GM19438 (cell line): Measurements from ENCODE around the gene AADAT.
"Not testable (repeated sequence)": the region's sequence is repeated elsewhere in the genome, so short reads cannot be mapped to it uniquely, and the experiment has no call there.

Experiments used
- ATAC-seq: cut with Tn5 transposase; IDR thresholded peaks from one replicate; pipeline ENCODE4 v1.9.1; 2021; ENCODE audit warnings: low read depth; ENCODE audit not compliant: unreplicated experiment

Gene AADAT

DNA sequence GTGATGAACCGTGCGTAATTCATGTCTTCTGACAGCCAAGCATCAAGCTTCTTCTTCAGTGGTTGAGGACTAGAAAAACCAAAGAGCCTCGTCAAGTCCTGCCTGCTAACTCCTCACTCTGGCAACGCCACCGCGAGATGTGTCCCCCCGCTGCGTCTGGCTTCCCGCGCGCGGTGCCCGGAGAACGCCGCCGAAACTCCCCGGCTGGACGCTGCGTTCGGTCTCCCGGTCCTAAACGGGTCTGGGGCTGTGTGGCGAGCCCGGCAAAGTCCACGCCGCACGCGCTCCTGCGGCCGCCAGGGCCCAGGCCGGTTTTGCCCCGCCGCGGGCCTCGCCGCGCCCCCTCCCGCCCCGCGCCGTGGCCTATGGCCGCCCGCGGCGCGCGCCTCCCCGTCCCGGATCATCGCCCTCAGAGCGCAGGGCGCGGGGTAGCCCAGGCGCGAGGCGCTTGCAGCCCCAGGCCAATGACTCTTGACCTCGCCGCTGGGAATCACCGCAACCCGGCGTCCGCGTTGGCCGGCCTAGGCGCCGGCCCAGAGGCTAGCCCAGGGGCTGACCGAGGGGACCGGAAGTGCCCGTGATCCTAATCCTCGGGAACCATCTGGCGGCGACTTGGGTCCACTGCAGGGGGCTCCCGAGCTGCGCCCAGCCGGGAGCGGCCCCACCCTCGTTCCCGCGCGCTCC lies at the start of gene AADAT:
AADAT (minus strand) TSS at position 289 of the 684 bp plus-strand sequence; CDS start at position 23, 266 bp downstream.
- peak; percentile 90 for ATAC-seq

- ATAC-seq = peak; percentile 91
Observed at GRCh38 chr4:170138580-170139194, 48.9 kb upstream of the AADAT start.

DNA sequence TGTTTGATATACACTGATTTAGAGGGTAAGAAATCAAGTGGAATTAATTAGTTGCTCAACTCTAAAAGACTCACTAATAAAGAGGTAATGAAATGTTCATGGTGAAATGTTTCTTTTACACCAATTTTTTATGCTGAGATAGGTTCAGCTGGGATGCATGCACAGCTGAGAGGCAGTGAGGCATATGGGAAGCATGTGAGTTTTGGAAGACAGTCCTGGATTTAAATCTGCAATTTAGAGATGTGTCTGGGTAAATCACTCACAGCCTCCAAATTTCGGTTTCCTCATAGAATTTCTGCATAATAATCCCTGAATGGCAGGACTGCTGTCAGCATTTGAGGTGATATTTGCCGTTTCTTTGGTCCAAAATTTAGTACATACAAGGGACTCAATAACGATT lies 48.2 kb upstream of the AADAT start:
- no peak for ATAC-seq

GRCh38 chr4:170137466-170137865 lies 47.7 kb upstream of the AADAT start:
- ATAC-seq = no peak

DNA sequence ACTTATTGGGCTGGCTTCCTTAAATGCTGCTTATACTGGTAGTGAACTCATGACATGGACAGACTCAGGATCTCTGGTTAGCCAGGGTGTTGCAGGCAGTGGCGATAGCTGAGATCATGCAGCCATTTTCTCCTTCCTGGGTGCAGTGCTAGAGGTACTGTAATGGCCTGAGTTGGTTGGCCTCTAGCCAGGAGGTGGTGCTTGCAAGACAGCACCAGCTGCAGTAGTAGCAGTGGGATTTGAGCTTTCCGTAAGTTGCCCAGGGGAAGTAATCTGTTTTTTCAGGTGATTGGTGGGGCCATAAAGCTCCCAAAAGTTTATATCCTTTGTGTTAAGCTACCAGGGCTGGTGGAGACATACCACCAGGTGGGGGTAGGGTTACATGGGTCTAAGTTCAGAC lies 45.1 kb upstream of the AADAT start:
- no peak for ATAC-seq

DNA sequence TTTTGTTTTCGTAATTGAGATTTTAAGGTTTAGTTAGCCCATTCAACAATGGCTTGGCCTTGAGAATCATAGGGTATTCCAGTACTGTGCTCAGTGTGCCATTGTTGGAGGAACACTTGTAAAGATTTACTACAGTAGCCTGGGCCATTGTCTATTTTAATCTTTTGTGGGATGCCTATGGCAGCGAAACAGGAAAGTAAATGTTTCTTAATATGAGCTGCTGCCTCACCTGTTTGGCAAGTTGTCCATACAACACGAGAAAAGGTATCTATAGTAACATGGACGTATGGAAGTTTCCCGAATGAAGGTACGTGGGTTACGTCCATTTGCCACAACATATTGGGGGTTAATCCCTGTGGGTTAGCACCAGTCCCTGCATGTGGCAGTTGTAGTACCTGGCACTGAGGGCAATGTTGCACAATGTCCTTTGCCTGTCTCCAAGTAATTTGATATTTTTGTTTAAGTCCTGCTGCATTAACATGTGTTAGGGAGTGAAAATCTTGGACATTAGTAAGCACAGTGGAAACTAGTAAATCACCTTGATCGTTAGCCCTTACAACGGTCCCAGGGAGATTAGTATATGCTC lies 38.6 kb upstream of the AADAT start:
- no peak for ATAC-seq

DNA sequence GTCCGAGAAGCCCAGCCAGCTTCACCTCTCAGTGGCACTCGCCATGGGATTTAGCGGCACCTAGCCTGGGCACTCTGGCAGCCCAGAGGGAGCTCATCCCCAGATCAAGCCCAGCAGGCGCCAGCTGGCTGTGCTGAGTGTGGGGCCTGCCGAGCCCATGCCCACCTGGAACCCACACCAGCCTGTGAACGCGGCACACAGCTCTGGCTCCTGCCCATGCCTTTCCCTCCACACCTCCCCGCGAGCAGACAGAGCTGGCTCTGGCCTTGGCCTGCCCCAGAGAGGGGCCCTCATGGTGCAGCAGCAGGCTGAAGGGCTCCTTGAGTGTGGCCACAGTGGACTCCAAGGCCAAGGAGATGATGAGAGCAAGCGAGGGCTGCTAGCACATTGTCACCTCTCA lies 38.0 kb upstream of the AADAT start:
- no peak for ATAC-seq

DNA sequence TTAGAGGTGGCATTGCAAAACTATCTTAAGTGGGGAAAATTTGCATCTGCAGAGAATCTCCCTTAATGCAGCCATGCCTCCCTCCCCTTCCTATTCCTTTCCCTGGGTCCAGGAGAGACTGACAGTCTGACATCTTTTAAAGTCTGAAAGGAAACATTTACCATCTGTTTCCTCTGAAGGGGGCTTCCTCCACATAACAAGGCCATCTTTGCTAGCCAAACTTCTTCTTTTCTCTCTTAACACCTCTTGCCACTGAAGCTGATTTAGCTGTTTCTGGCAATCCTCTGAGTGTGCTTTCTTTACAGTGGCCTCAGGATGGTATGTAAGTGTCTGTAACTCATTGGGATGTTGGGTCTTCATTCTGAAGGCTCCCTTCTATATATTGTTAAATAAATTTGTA lies 34.6 kb upstream of the AADAT start:
- no peak for ATAC-seq

- ATAC-seq = no peak
Observed at GRCh38 chr4:170122252-170122651, 32.5 kb upstream of the AADAT start.

DNA sequence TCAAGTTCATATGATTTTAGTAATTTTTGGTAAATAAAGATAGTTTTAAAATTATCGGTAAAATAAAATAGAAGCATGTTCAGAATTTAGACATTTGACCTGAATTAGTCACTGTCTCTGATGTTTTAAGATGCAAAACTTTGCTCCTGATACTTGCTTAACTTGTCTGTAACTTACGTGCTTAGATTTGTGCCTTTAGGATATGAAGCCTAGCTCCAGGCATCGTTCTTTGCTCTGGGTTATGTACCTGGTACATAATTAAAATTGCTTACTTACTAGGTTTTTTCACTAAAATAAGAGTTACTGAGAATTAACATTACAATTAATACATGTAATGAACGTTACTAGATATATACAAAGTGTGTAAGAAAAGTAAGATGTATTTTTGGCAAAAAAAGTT lies 24.9 kb upstream of the AADAT start:
- no peak for ATAC-seq

DNA sequence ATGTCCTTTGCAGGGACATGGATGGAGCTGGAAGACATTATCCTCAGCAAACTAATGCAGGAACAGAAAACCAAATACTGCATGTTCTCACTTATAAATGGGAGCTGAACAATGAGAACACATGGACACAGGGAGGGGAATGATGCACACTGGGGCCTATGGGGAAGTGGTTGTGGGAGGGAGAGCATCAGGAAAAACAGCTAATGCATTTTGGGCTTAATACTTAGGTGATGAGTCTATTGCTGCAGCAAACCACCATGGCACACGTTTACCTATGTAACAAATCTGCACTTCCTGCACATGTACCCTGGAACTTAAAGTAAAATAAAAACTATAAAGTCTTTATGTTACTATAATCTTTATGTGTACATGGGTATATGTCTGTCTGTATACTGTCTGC lies 24.4 kb upstream of the AADAT start:
- ATAC-seq = not testable (repeated sequence)

GRCh38 chr4:170111546-170111945 lies 21.8 kb upstream of the AADAT start:
- no peak for ATAC-seq

DNA sequence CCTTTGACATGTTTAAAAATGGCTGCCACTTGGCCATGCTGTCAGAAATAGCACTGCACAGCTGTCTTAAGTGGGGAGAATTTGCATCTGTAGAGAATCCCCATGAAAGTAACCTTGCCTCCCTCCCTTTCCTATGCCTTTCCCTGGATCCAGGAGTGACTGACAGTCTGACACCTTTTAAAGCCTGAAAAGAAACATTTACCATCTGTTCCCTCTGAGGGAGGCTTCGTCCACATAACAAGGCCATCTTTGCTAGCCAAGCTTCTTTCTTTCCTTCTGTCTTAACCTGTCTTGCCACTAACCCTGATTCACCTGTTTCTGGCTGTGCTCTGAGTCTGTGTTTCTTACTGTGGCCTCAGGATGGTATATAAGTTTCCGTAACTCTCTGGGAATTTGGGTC lies 21.3 kb upstream of the AADAT start:
- ATAC-seq = no peak

DNA sequence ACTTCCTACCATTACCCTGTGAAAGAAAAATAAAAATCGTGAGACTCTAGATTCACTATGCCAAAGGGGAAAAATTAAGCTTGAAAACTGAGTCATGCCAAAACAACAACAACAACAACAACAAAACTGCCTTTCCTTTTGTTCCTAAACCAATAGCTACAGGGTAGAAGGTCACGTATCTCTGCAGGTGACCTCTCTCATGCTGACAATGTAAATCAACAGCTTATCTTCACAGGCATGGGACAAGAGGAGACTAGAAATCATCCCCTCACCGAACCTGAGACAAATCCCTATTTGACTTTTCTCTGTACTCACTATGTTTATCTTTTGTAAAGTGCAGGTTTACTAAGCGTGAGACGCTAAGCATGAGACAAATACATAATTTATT lies 20.5 kb upstream of the AADAT start:
- ATAC-seq = no peak

- ATAC-seq = no peak
Observed at GRCh38 chr4:170109586-170110284, 20.0 kb upstream of the AADAT start.

DNA sequence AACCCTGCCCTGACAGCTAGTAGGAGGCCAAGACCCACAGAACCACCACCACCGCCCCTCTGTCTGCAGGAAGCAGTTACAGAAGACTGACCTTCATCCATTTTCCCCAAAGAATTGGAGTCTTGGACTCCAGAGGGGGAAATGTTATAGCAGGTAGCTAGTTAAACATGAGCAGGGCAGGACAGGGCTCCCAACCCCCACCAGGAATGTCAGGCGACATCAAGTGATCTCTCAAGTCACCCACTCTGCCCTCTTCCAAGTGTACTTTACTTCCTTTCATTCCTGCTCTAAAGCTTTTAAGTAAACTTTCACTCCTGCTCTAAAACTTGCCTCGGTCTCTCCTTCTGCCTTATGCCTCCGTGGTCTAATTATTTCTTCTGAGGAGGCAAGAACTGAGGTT lies 17.1 kb upstream of the AADAT start:
- no peak for ATAC-seq

DNA sequence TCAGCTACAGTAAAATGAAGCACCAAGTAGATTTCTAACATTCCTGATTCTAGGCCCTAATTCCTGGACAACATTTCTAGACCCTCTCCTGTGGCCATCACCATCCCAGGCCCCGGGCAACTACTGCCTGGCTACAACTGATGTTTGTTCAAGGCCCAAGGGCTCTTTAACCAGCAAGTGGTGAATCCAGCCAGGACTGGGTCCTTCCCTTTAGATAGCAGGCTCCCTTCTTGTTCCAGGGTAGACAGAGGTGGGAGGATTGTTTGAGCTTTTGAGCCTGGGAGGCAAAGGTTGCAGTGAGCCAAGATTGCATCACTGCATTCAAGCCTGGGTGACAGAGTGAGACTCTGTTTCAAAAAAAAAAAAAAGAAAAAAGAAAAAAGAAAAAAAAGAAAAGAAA lies 12.7 kb upstream of the AADAT start:
- ATAC-seq = no peak

- not testable (repeated sequence) for ATAC-seq
Observed at GRCh38 chr4:170098171-170098570, 8.4 kb upstream of the AADAT start.

DNA sequence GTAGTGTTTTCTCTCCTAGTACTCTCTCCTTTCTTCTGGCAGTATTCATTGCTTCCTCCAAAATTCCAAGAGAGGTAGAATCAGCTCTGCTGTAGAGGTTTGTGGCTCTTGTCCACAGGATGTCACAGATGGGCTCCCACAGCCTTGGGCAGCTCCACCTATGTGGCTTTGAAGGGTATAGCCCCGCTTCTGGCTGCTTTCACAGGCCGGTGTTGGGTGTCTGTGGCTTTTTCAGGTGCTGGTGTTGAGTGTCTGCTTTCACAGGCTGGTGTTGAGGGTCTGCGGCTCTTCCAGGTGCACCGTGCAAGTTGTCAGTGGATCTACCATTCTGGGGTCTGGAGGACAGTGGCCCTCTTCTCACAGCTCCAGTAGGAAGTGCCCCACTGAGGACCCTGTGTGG lies 7.9 kb upstream of the AADAT start:
- ATAC-seq = no peak

GRCh38 chr4:170093973-170094535 lies 4.3 kb upstream of the AADAT start:
- no peak for ATAC-seq

DNA sequence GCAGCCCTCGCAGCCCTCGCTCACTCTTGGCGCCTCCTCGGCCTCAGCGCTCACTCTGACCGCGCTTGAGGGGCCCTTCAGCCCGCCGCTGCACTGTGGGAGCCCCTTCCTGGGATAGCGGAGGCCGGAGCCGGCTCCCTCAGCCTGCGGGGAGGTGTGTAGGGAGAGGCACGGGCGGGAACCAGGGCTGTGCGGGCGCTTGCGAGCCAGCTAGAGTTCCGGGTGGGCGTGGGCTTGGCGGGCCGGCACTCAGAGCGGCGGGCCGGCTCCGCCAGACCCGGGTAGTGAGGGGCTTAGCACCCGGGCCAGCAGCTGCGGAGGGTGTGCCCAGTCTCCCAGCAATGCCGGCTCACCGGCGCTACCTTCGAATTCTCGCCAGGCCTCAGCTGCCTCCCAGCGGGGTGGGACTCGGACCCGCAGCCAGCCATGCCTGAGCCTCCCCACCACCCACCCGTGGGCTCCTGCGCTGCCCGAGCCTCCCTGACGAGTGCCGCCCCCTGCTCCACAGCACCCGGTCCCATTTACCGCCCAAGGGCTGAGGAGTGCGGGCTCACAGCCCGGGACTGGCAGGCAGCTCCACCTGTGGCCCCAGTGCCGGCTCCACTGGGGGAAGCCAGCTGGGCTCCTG lies 1.4 kb upstream of the AADAT start:
- no peak for ATAC-seq
